Endothelial cell of umbilical vein (primary cell): ENCODE results near the gene SMIM44. TPM values are rescaled to one million over a fixed set of nuclear protein-coding genes. Genes with fewer than 3 reads are reported as not detected.

Experiments
- BruUV-seq: library from RNA; stranded (reverse); fragments of 400-500 nt; replicated peaks from 2 replicates; lab custom pipeline; 2021; lab: Mats Ljungman, UMichigan
- CTCF ChIA-PET: fragments of 300-600, 350-600 bp; sonication (Branson Sonifier 250); formaldehyde crosslinking; loops from one replicate; lab custom pipeline; 2021; ENCODE audit warnings: antibody characterized with exemption, inconsistent platforms; lab: Charles Lee
- POLR2A ChIA-PET: fragments of 300-600, 350-600 bp; sonication (Branson Sonifier 250); formaldehyde crosslinking; loops from one replicate; lab custom pipeline; 2021; ENCODE audit warnings: antibody characterized with exemption, inconsistent platforms; lab: Charles Lee
- DNase-seq: peaks from one replicate; pipeline ENCODE4 v3.0.0-alpha.2; 2011; ENCODE audit warnings: low read depth, low spot score
- FAIRE-seq: peaks from 2 replicates; lab custom pipeline; 2011; peaks lifted over from hg19 to GRCh38; lab: Jason Lieb, UNC
- H2AFZ ChIP-seq: 2 replicates; pipeline ENCODE4 v1.6.0; 2012; ENCODE audit warnings: low read depth, low read length, control low read depth, inconsistent platforms
- H3K27ac ChIP-seq: 2 replicates; pipeline ENCODE4 v1.5.1; 2011; ENCODE audit warnings: low read depth, mild to moderate bottlenecking, control low read depth, low read length, moderate library complexity; ENCODE audit not compliant: insufficient read depth
- H3K27me3 ChIP-seq, 2 experiments: 2 replicates each; pipeline versions ENCODE4 v1.6.0 to v1.6.1; 2011; ENCODE audit warnings: low read length in 2 of 2, mixed read lengths in 1 of 2; ENCODE audit not compliant: control insufficient read depth in 2 of 2, insufficient read depth in 2 of 2
- H3K36me3 ChIP-seq, 2 experiments: 2 replicates in 1 of 2; 3 replicates in 1 of 2; pipeline ENCODE4 v1.5.1; 2011; ENCODE audit warnings: low read length in 2 of 2, mild to moderate bottlenecking in 1 of 2, moderate library complexity in 1 of 2; ENCODE audit not compliant: control insufficient read depth in 2 of 2, insufficient read depth in 2 of 2; ENCODE audit errors: extremely low read depth in 1 of 2
- H3K4me1 ChIP-seq: 3 replicates; pipeline ENCODE4 v1.5.1; 2011; ENCODE audit warnings: mild to moderate bottlenecking, low read length; ENCODE audit not compliant: control insufficient read depth, insufficient read depth; ENCODE audit errors: extremely low read depth
- H3K4me2 ChIP-seq: 2 replicates; pipeline ENCODE4 v1.6.1; 2011; ENCODE audit warnings: low read length, control low read depth, mixed read lengths; ENCODE audit not compliant: insufficient read depth
- H3K4me3 ChIP-seq, 3 experiments: fragments of 200-600 bp in 1 of 3; sonication (generic), shearing (Covaris generic) in 1 of 3; replicated peaks in 1 of 3; 2 replicates each; pipeline ENCODE4 v1.5.1; 2011 to 2016; ENCODE audit warnings: control low read depth in 3 of 3, low read length in 3 of 3, mild to moderate bottlenecking in 2 of 3, inconsistent platforms in 1 of 3, low read depth in 1 of 3, moderate library complexity in 1 of 3; ENCODE audit not compliant: insufficient read depth in 1 of 3
- H3K79me2 ChIP-seq: 2 replicates; pipeline ENCODE4 v1.6.0; 2012; ENCODE audit warnings: low read length, inconsistent platforms; ENCODE audit not compliant: control insufficient read depth, insufficient read depth
- H3K9ac ChIP-seq: replicated peaks from 2 replicates; pipeline ENCODE3; 2011; ENCODE audit warnings: low read length, control low read depth; ENCODE audit not compliant: insufficient read depth; ENCODE audit errors: extremely low read depth
- H3K9me1 ChIP-seq: replicated peaks from 3 replicates; pipeline ENCODE4 v1.6.0; 2011; ENCODE audit warnings: mild to moderate bottlenecking, low read length; ENCODE audit not compliant: control insufficient read depth, insufficient read depth; ENCODE audit errors: extremely low read depth
- H3K9me3 ChIP-seq: replicated peaks from 2 replicates; pipeline ENCODE4 v1.5.1; 2012; ENCODE audit warnings: low read length, inconsistent platforms; ENCODE audit not compliant: control insufficient read depth, insufficient read depth
- H4K20me1 ChIP-seq: replicated peaks from 2 replicates; pipeline ENCODE3; 2011; ENCODE audit warnings: mild to moderate bottlenecking, low read length; ENCODE audit not compliant: control insufficient read depth, insufficient read depth; ENCODE audit errors: extremely low read depth
- EZH2 ChIP-seq: IDR thresholded peaks from 2 replicates; pipeline ENCODE4 v1.6.1; 2012; ENCODE audit warnings: borderline replicate concordance, low read depth, mild to moderate bottlenecking, moderate library complexity, low read length, inconsistent platforms; ENCODE audit not compliant: severe bottlenecking
- FOS ChIP-seq: IDR thresholded peaks from 2 replicates; pipeline ENCODE4 v1.6.1; 2011; ENCODE audit warnings: mild to moderate bottlenecking, low read length, moderate library complexity, borderline replicate concordance; ENCODE audit not compliant: insufficient read depth
- GATA2 ChIP-seq: IDR thresholded peaks from 2 replicates; pipeline ENCODE4 v1.7.0; 2011; ENCODE audit warnings: low read depth, mild to moderate bottlenecking, moderate library complexity, mixed read lengths, low read length; ENCODE audit not compliant: insufficient read length, insufficient read depth
- dilution Hi-C: fragments of 300-500 bp; cut with MboI; formaldehyde crosslinking; loops from one replicate; pipeline ENCODE4 v1.15.0; 2019; ENCODE audit warnings: low sequenced_read_pairs; ENCODE audit not compliant: extremely low pct_ligation_motif_present
- intact Hi-C: fragments of 100-400 bp; cut with micrococcal nuclease; formaldehyde crosslinking; loops from one replicate; pipeline ENCODE4 v1.10.0; 2022
- polyA plus RNA-seq, 4 experiments: library from polyadenylated mRNA; depleted of rRNA in 3 of 4; stranded (reverse) in 3 of 4; unstranded in 1 of 4; fragments of >200 nt; gene quantifications; 2 replicates each; pipeline versions ENCODE4 v1.2.1 to v1.2.3, GENCODE V29; 2011 to 2012; ENCODE audit warnings: missing spikeins in 1 of 4
- total RNA-seq: library from RNA; stranded (reverse); gene quantifications from 2 replicates; pipeline ENCODE4 v1.2.3, GENCODE V29; 2021
- TF ChIP-seq, protein P1 (sequence below), 2 donors: IDR thresholded peaks; 1 replicate in 1 of 2; 2 replicates in 1 of 2; pipeline ENCODE4 v1.5.1; 2011; ENCODE audit warnings: low read length in 2 of 2, mild to moderate bottlenecking in 2 of 2, moderate library complexity in 2 of 2, control low read depth in 1 of 2, inconsistent platforms in 1 of 2, low read depth in 1 of 2; ENCODE audit not compliant: insufficient read depth in 1 of 2; ENCODE audit errors: extremely low read depth in 1 of 2

Gene SMIM44
- total and polyA plus RNA-seq, 2 donors (not counting 3 experiments of a cell fraction or from before 2014, with no cell fraction given), result not detected

- no peaks in the 10 kb centered on the region for H4K20me1 ChIP-seq
- H3K36me3 ChIP-seq, result no peaks in the 10 kb centered on the region
- no peak overlapping the region for H3K27ac ChIP-seq
- no TSS peak for BruUV-seq
- intact Hi-C loops (no loop called here), dilution Hi-C loops (no loop called here)
- no peaks in the 10 kb centered on the region for H3K9me3 ChIP-seq
- H3K27me3 ChIP-seq, result peaks cover 3 to 11% of the 10 kb centered on the region in 2 experiments
- no peaks in the 10 kb centered on the region for H3K4me1 ChIP-seq
- no peak overlapping the region for H3K4me2 ChIP-seq
- no peak overlapping the region for H3K4me3 ChIP-seq
- DNase-seq, result no peak
- TF ChIP-seq, protein P1, sequence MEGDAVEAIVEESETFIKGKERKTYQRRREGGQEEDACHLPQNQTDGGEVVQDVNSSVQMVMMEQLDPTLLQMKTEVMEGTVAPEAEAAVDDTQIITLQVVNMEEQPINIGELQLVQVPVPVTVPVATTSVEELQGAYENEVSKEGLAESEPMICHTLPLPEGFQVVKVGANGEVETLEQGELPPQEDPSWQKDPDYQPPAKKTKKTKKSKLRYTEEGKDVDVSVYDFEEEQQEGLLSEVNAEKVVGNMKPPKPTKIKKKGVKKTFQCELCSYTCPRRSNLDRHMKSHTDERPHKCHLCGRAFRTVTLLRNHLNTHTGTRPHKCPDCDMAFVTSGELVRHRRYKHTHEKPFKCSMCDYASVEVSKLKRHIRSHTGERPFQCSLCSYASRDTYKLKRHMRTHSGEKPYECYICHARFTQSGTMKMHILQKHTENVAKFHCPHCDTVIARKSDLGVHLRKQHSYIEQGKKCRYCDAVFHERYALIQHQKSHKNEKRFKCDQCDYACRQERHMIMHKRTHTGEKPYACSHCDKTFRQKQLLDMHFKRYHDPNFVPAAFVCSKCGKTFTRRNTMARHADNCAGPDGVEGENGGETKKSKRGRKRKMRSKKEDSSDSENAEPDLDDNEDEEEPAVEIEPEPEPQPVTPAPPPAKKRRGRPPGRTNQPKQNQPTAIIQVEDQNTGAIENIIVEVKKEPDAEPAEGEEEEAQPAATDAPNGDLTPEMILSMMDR (IDR thresholded peaks at IDR 0.05; ENCODE audit: extremely low read depth in 1 of 2, insufficient read depth in 1 of 2, low read depth in 1 of 2, low read length in 2 of 2), result no peak
- TF ChIP-seq FOS (no peak), EZH2 (peak; percentile 57), GATA2 (no peak)
- CTCF ChIA-PET, result interaction anchor here (1.1 to 6.2 kb wide), 4 partner anchors 9 to 178 kb away, joined by 5 to 147 read pairs (median 24); no protein-coding TSS in a partner anchor
- FAIRE-seq, result no peak
- no peak overlapping the region for H3K9ac ChIP-seq
- no peaks in the 10 kb centered on the region for H3K79me2 ChIP-seq
- POLR2A ChIA-PET, result no interaction called here
- H3K9me1 ChIP-seq, result no peaks in the 10 kb centered on the region
- no peak overlapping the region for H2AFZ ChIP-seq
Observed at GRCh38 chr19:3481241-3482090, 1.8 kb downstream of the SMIM44 start.
